Measurements from ENCODE around the gene SPI1.

DNA sequence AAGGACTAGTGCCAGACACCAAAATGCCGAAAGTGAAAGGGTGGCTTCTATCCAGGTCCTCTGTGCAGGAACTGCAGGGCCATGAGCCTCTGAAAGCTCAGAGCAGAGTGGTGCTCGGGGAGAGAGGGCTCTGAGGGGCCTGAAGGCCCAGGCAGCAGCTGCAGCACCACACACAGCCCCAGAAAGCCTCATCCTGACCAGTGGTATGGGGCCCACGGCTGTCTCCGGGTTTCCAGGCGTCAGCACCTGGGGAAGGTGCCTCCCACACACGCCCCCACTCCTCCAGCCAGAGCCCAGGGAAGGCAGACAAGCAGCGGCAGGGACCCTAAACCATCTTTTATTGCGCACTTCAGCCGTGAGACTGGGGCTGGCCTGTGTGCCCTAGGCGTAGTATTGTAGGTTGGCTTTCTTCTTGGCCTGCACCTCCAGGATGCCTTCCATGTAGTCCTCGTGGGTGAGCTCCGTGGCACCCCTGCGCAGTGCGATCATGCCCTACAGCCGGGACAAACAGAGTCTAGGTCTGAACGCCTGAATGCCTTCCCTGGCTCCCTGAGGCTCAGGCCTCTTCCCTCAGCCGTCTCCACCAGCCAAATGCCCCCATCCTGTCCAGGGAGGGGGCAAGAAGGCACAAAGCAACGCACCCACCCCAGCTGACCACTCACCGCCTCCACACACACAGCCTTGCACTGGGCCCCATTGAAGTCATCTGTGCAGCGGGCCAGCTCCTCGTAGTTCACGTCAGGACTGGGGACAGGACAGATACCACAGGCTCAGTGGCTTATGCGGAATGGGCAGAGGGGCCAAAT lies 40.3 kb upstream of the SPI1 start:
- TF ChIP-seq, protein P1, sequence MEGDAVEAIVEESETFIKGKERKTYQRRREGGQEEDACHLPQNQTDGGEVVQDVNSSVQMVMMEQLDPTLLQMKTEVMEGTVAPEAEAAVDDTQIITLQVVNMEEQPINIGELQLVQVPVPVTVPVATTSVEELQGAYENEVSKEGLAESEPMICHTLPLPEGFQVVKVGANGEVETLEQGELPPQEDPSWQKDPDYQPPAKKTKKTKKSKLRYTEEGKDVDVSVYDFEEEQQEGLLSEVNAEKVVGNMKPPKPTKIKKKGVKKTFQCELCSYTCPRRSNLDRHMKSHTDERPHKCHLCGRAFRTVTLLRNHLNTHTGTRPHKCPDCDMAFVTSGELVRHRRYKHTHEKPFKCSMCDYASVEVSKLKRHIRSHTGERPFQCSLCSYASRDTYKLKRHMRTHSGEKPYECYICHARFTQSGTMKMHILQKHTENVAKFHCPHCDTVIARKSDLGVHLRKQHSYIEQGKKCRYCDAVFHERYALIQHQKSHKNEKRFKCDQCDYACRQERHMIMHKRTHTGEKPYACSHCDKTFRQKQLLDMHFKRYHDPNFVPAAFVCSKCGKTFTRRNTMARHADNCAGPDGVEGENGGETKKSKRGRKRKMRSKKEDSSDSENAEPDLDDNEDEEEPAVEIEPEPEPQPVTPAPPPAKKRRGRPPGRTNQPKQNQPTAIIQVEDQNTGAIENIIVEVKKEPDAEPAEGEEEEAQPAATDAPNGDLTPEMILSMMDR (IDR thresholded peaks at IDR 0.05), result no peak
- TF ChIP-seq EZH2 (IDR thresholded peaks at IDR 0.05) (no peak), EZH2phosphoT487 (IDR thresholded peaks at IDR 0.05) (no peak)

Measured in neural progenitor cell (in vitro differentiated cells).